Measurements from ENCODE around the gene DDX31.

The DDX31 gene

GRCh38 chr9:132552041-132552440 is 117.7 kb downstream of the DDX31 start:
- no peak for DNase-seq (ENCODE audit: low read depth)
- TF ChIP-seq CTCF (IDR thresholded peaks at IDR 0.05; ENCODE audit: low read depth, low read length, missing control alignments): no peak
- no peak overlapping the region for H3K4me3 ChIP-seq (ENCODE audit: low read depth, low read length)

GRCh38 chr9:132551556-132551955 is 118.2 kb downstream of the DDX31 start:
- no peak for DNase-seq (ENCODE audit: low read depth)
- no peak for TF ChIP-seq CTCF (IDR thresholded peaks at IDR 0.05; ENCODE audit: low read depth, low read length, missing control alignments)
- no peak overlapping the region for H3K4me3 ChIP-seq (ENCODE audit: low read depth, low read length)

GRCh38 chr9:132548751-132549640 is 120.8 kb downstream of the DDX31 start:
- DNase-seq (ENCODE audit: low read depth): no peak
- no peak overlapping the region for H3K4me3 ChIP-seq (ENCODE audit: low read depth, low read length)
- TF ChIP-seq CTCF (IDR thresholded peaks at IDR 0.05; ENCODE audit: low read depth, low read length, missing control alignments): no peak

GRCh38 chr9:132547976-132548730 is 121.6 kb downstream of the DDX31 start:
- no peak overlapping the region for H3K4me3 ChIP-seq (ENCODE audit: low read depth, low read length)
- no peak for TF ChIP-seq CTCF (IDR thresholded peaks at IDR 0.05; ENCODE audit: low read depth, low read length, missing control alignments)

GRCh38 chr9:132547436-132547835 is 122.3 kb downstream of the DDX31 start:
- no peak for DNase-seq (ENCODE audit: low read depth)
- H3K4me3 ChIP-seq (ENCODE audit: low read depth, low read length): no peak overlapping the region
- no peak for TF ChIP-seq CTCF (IDR thresholded peaks at IDR 0.05; ENCODE audit: low read depth, low read length, missing control alignments)

More at GRCh38 chr9:132547976-132548730, 121.6 kb downstream of the DDX31 start:
- no peak for DNase-seq (ENCODE audit: low read depth)

- no peak for DNase-seq (ENCODE audit: low read depth)
- no peak overlapping the region for H3K4me3 ChIP-seq (ENCODE audit: low read depth, low read length)
- no peak for TF ChIP-seq CTCF (IDR thresholded peaks at IDR 0.05; ENCODE audit: low read depth, low read length, missing control alignments)
Observed at GRCh38 chr9:132547052-132547431, 122.7 kb downstream of the DDX31 start.

Data from GM12864 (cell line).